Ovary (tissue), 3 donors: ENCODE results near the gene DAP.

Experiments
- EP300 ChIP-seq: sonication (generic); formaldehyde crosslinking; IDR thresholded peaks from one replicate; pipeline ENCODE4 v1.6.1; 2017; ENCODE audit warnings: antibody characterized with exemption
- TF ChIP-seq, protein P1 (sequence below), 3 donors: fragments of 450-650 bp in 2 of 3; fragments of 200-600 bp in 1 of 3; IDR thresholded peaks; one replicate each; pipeline versions ENCODE4 v1.5.1 to v1.8.0; 2016 to 2022; ENCODE audit warnings: antibody characterized with exemption in 3 of 3, mild to moderate bottlenecking in 1 of 3
- donor health status: DM: no; HTN: no; CAD: no.

- TF ChIP-seq, protein P1, sequence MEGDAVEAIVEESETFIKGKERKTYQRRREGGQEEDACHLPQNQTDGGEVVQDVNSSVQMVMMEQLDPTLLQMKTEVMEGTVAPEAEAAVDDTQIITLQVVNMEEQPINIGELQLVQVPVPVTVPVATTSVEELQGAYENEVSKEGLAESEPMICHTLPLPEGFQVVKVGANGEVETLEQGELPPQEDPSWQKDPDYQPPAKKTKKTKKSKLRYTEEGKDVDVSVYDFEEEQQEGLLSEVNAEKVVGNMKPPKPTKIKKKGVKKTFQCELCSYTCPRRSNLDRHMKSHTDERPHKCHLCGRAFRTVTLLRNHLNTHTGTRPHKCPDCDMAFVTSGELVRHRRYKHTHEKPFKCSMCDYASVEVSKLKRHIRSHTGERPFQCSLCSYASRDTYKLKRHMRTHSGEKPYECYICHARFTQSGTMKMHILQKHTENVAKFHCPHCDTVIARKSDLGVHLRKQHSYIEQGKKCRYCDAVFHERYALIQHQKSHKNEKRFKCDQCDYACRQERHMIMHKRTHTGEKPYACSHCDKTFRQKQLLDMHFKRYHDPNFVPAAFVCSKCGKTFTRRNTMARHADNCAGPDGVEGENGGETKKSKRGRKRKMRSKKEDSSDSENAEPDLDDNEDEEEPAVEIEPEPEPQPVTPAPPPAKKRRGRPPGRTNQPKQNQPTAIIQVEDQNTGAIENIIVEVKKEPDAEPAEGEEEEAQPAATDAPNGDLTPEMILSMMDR (IDR thresholded peaks at IDR 0.05): no peak
- no peak for TF ChIP-seq EP300
Observed at GRCh38 chr5:10737880-10738279, 23.2 kb downstream of the DAP start.
